ENCODE data around the gene MPPED1.

DNA sequence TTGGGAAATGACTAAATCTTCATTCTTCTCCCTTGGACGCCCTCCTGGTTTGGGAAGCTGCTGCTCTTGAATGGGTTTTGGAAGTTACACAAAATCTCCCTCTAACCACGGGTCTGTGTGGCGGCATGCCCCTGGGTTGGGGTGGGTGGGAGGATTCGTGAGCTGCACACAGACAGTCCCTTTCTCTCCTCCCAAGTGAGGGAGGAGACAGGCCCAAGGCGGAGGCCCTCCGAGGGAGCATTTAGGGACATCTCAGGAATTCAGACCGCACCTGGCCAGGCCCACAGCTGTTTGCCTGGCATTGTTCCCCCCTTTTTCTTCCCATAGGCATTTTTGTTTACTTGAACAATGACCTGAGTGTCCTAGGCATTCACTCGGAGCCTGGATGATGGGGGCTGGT, 94.1 kb downstream of the MPPED1 start:
- TF ChIP-seq CTCF (IDR thresholded peaks at IDR 0.05) = no peak
- TF ChIP-seq ZFX (IDR thresholded peaks at IDR 0.05; ENCODE audit: borderline replicate concordance) = no peak
